OCI-LY1 (cell line): ENCODE data around the gene ZNF311.
A peak's percentile ranks its signal among the peaks of the same experiment; 100 is the strongest.

Experiments
- CTCF ChIP-seq: fragments of 200-600 bp; sonication (generic), shearing (Covaris generic); IDR thresholded peaks from 2 replicates; pipeline ENCODE4 v1.5.1; 2017; ENCODE audit warnings: mild to moderate bottlenecking, antibody characterized with exemption, low read length, moderate library complexity, mixed read lengths
- EZH2 ChIP-seq: fragments of 200-600 bp; sonication (generic), shearing (Covaris generic); IDR thresholded peaks from 2 replicates; pipeline ENCODE4 v1.8.0; 2017; ENCODE audit warnings: borderline replicate concordance, mixed run types, mild to moderate bottlenecking, antibody characterized with exemption, low read length, moderate library complexity, mixed read lengths

GRCh38 chr6:28981431-28981832 lies 23.7 kb downstream of the ZNF311 start:
- TF ChIP-seq CTCF (0 out of 2 replicates have a peak, but pooled peaks have one; percentile 3), EZH2 (no peak)
